SJCRH30 (cell line): ENCODE results near the gene ZMPSTE24. TPM values are rescaled to one million over a fixed set of nuclear protein-coding genes. Genes with fewer than 3 reads are reported as not detected.
A peak's percentile ranks its signal among the peaks of the same experiment; 100 is the strongest.

ENCODE experiments used
- DNase-seq, 2 experiments: peaks; one replicate each; pipeline ENCODE4 v3.0.0-alpha.2; 2015 to 2020
- H3K27ac ChIP-seq: fragments of 250-450 bp; sonication (Bioruptor Pico); 2 replicates; pipeline ENCODE4 v1.5.1; 2020; ENCODE audit warnings: mild to moderate bottlenecking, moderate library complexity
- H3K27me3 ChIP-seq: fragments of 250-450 bp; sonication (Bioruptor Pico); 2 replicates; pipeline ENCODE4 v1.5.1; 2020; ENCODE audit warnings: mild to moderate bottlenecking, moderate library complexity
- H3K36me3 ChIP-seq: fragments of 250-450 bp; sonication (Bioruptor Pico); 2 replicates; pipeline ENCODE4 v1.5.1; 2020; ENCODE audit warnings: mild to moderate bottlenecking, moderate library complexity
- H3K4me1 ChIP-seq: fragments of 250-450 bp; sonication (Bioruptor Pico); 2 replicates; pipeline ENCODE4 v1.5.1; 2020; ENCODE audit warnings: mild to moderate bottlenecking, moderate library complexity
- H3K4me3 ChIP-seq: fragments of 250-450 bp; sonication (Bioruptor Pico); 2 replicates; pipeline ENCODE4 v1.5.1; 2020; ENCODE audit warnings: mild to moderate bottlenecking, moderate library complexity
- H3K9me3 ChIP-seq: fragments of 250-450 bp; sonication (Bioruptor Pico); replicated peaks from 2 replicates; pipeline ENCODE4 v1.5.1; 2020; ENCODE audit warnings: mild to moderate bottlenecking, moderate library complexity
- total RNA-seq: library from RNA; depleted of rRNA; stranded (reverse); fragments of >200 nt; shearing (Covaris generic); gene quantifications from 2 replicates; pipeline ENCODE4 v1.2.3, GENCODE V29; 2014

The ZMPSTE24 gene
- total RNA-seq, 1 experiment from 2014 or later, result 63.9 TPM

DNA sequence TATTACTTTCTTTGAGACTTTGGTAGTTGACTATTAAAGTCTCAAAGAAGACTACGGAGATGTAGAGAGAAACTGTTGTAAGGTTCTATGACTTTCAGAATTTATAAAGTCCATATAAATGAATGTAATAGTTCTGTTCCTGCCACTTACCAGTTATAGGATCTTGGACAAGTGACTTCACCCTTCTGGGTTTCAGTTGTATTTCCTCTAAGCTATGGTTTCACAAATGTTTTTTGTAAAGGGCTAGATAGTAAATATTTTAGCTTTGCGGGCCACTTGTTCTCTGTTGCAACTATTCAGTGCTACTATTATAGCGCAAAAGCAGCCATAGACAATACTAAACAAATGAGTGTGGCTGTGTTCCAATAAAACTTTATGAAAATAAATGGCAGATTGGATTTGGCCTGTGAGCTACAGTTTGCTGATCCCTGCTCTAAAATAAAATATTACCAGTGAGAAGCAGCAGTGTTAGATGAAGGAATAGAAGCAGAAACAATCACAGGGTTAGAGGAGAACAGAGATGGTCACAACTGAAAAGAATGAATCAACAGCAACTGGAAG, 14.7 kb downstream of the ZMPSTE24 start:
- no peak for DNase-seq
- Histone ChIP-seq H3K4me3 (no peak overlapping the region), H3K27ac (no peak overlapping the region), H3K4me1 (no peaks in the 10 kb centered on the region), H3K36me3 (peaks cover 77% of the 10 kb centered on the region), H3K27me3 (no peaks in the 10 kb centered on the region), H3K9me3 (no peaks in the 10 kb centered on the region)

GRCh38 chr1:40273547-40274166, 15.6 kb downstream of the ZMPSTE24 start:
- H3K4me3 ChIP-seq, result no peak overlapping the region
- H3K36me3 ChIP-seq, result peaks cover 74% of the 10 kb centered on the region
- no peaks in the 10 kb centered on the region for H3K4me1 ChIP-seq
- no peak for DNase-seq
- H3K9me3 ChIP-seq, result no peaks in the 10 kb centered on the region
- no peak overlapping the region for H3K27ac ChIP-seq
- H3K27me3 ChIP-seq, result no peaks in the 10 kb centered on the region

DNA sequence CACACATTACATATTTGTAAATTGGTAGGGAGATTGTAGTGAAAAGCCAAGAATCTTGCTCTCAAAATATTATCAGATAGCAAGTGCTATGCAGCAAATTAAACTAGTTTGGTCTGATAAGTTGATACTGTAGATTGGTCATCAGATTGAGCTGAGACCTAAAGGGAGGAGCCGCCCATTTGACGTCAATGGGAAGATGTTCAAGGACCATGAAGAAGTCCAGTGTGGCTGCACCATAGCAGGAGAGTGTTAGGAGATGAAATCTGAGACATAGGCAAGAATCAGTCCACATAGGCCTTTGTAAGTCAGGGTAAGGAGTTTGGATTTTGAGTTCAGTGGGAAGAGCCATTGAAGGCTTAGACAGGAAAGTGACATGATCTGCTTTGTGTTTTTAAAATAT, 16.3 kb downstream of the ZMPSTE24 start:
- H3K9me3 ChIP-seq, result no peaks in the 10 kb centered on the region

DNA sequence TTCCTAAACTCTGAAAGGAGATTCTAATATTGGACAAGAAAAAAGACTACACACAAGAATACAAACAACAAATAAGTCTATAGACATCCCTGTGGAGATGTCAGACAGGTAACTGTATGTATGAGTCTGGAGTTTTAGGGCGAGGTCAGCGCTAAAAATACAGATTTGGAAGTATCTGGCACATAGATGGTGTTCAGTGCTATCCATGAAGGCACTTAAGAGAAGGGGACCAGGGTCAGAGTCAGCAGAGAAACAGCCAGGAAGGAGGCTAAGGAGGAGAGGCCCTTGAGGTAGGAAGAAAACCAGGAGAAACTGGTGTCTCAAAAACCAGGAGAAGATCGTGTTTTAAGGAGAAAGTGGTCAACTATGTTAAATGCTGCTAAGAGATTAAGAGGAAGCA, 18.1 kb downstream of the ZMPSTE24 start:
- no peak for DNase-seq
- Histone ChIP-seq H3K9me3 (no peaks in the 10 kb centered on the region), H3K36me3 (peaks cover 67% of the 10 kb centered on the region), H3K27me3 (no peaks in the 10 kb centered on the region), H3K27ac (no peak overlapping the region), H3K4me1 (no peaks in the 10 kb centered on the region), H3K4me3 (no peak overlapping the region)

More for the DNA sequence above, 16.3 kb downstream of the ZMPSTE24 start:
- no peaks in the 10 kb centered on the region for H3K4me1 ChIP-seq
- H3K27me3 ChIP-seq, result no peaks in the 10 kb centered on the region
- no peak overlapping the region for H3K27ac ChIP-seq
- no peak overlapping the region for H3K4me3 ChIP-seq
- H3K36me3 ChIP-seq, result peaks cover 71% of the 10 kb centered on the region
- DNase-seq, result no peak

- Histone ChIP-seq H3K4me1 (no peaks in the 10 kb centered on the region), H3K36me3 (peaks cover 48% of the 10 kb centered on the region), H3K27ac (no peak overlapping the region), H3K9me3 (no peaks in the 10 kb centered on the region), H3K27me3 (no peaks in the 10 kb centered on the region), H3K4me3 (no peak overlapping the region)
- DNase-seq, result no peak
These were observed 23.8 kb downstream of the ZMPSTE24 start for GRCh38 chr1:40281853-40282252.

DNA sequence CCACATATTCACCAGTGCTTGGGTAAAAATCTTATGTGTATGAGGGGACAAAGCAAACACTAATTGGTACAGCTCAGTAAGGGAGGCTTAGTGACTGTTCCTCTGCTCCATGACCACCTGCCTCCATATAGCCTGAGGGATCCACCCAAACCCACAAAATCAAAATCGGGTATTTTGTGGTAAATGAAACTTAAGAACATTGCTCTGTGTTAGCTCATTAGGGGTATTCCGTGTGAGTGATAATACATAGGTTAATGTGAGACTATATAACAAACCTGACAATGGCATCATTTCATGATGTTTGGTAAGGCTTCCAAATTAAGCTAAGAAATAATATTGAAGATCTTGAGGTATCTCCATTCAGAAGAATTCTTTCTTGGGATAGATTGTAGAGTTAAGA, 33.3 kb downstream of the ZMPSTE24 start:
- H3K4me3 ChIP-seq, result no peak overlapping the region
- no peaks in the 10 kb centered on the region for H3K9me3 ChIP-seq
- no peaks in the 10 kb centered on the region for H3K4me1 ChIP-seq
- no peaks in the 10 kb centered on the region for H3K27me3 ChIP-seq
- H3K27ac ChIP-seq, result no peak overlapping the region
- peaks cover 72% of the 10 kb centered on the region for H3K36me3 ChIP-seq
- DNase-seq, result peak in 1 of 2 experiments; percentile 30

DNA sequence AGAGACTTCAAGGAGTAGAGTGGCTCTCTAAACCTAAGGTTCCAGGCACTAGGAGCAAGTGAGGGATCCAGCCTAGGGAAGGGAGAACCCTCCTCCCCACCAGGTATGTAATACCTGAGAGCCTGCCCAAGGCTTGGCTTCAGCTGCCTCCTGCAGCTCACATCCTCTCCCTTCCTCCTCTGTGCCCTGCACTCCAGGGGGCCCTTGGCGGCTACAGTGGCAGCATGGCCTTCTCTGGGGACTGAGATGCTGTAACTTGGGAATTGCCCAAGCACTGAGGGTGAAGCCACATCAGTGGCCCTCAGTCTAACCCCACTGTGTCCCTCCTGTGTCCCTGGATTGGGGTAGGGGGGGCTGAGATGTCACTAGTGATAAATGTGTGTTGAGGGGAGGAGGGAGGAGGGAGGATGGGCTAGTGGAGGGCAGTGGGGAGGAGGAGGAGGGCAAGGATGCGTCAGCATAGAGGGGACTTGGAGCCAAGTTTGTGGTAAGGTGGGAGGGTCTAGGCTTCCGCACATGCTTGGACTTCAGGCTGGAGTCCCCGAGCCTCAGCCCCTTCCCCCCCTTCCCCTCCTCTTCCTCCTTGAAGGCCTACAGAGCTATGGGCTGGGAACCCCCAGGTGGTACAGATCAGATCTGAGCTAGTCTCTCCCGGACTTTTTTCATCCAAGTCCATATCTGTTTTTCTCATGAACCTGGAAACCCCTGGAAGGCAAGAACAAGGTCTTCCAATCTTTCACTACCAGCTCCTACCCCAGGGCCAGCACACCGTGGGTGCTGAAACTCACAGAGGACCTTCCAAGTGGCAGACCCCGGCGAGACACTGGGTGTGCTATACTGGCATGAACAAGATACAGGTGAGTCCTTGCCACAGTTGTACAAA, 41.6 kb downstream of the ZMPSTE24 start:
- no peak for DNase-seq
- Histone ChIP-seq H3K27ac (no peak overlapping the region), H3K4me3 (no peak overlapping the region), H3K27me3 (no peaks in the 10 kb centered on the region), H3K36me3 (peaks cover 2% of the 10 kb centered on the region; the same call in 1 of the 2 replicates), H3K4me1 (no peaks in the 10 kb centered on the region), H3K9me3 (no peaks in the 10 kb centered on the region)

- no peaks in the 10 kb centered on the region for H3K4me1 ChIP-seq
- H3K36me3 ChIP-seq, result no peaks in the 10 kb centered on the region
- H3K27me3 ChIP-seq, result no peaks in the 10 kb centered on the region
- H3K27ac ChIP-seq, result no peak overlapping the region
- H3K4me3 ChIP-seq, result no peak overlapping the region
- H3K9me3 ChIP-seq, result no peaks in the 10 kb centered on the region
- DNase-seq, result no peak
These were observed 42.2 kb downstream of the ZMPSTE24 start for GRCh38 chr1:40300249-40300567.

DNA sequence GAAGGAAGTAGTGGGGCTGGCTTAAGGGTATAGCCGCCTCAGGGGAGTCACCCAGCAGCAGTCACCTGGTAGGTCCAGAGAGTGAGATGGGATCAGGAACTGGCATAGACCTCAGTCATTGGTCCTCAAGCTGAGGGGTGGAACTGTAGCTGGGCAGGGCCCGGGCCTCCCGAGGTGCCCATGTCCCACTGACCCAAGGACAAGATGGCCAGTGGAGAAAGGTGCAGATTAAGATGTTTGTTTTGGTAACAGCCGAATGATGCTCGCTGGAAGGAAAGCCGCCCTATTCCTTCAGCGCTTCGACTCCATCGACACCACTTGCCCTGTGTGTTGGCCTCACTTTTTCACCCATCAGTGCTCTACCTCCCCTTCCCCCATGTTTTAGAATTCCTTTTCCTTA, 42.6 kb downstream of the ZMPSTE24 start:
- no peak for DNase-seq
- no peaks in the 10 kb centered on the region for H3K36me3 ChIP-seq
- no peaks in the 10 kb centered on the region for H3K4me1 ChIP-seq
- no peaks in the 10 kb centered on the region for H3K27me3 ChIP-seq
- H3K4me3 ChIP-seq, result no peak overlapping the region
- no peaks in the 10 kb centered on the region for H3K9me3 ChIP-seq
- no peak overlapping the region for H3K27ac ChIP-seq

- Histone ChIP-seq H3K27me3 (no peaks in the 10 kb centered on the region), H3K4me1 (no peaks in the 10 kb centered on the region)
- no peak for DNase-seq
These were observed 43.0 kb downstream of the ZMPSTE24 start for GRCh38 chr1:40301066-40301465.

GRCh38 chr1:40301541-40302299, 43.7 kb downstream of the ZMPSTE24 start:
- Histone ChIP-seq H3K4me1 (no peaks in the 10 kb centered on the region), H3K36me3 (no peaks in the 10 kb centered on the region), H3K27ac (no peak overlapping the region), H3K27me3 (no peaks in the 10 kb centered on the region), H3K4me3 (no peak overlapping the region), H3K9me3 (no peaks in the 10 kb centered on the region)
- DNase-seq, result no peak

More at GRCh38 chr1:40301066-40301465, 43.0 kb downstream of the ZMPSTE24 start:
- Histone ChIP-seq H3K9me3 (no peaks in the 10 kb centered on the region), H3K4me3 (no peak overlapping the region), H3K36me3 (no peaks in the 10 kb centered on the region), H3K27ac (no peak overlapping the region)

DNA sequence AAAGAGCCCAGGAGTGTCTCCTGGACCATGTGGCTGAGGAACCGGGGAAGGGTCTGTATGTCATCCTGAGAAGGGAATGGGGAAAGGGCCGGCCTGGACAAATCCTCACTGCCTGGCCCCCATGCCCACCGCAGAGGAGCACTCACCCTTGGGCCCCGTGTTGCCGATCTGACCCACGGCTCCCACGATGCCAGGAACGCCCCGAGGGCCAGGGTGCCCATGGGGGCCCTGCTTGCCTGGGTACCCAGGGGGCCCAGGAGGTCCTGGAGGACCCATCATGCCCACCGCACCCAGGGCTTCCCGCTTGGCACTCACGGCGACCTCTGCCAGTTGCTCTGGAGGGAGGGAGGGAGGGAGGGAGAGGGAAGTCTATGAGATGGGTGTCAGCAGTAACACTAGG, 44.4 kb downstream of the ZMPSTE24 start:
- H3K27me3 ChIP-seq, result no peaks in the 10 kb centered on the region
- no peaks in the 10 kb centered on the region for H3K9me3 ChIP-seq
- no peak for DNase-seq
- no peaks in the 10 kb centered on the region for H3K36me3 ChIP-seq
- no peak overlapping the region for H3K4me3 ChIP-seq
- H3K27ac ChIP-seq, result no peak overlapping the region
- no peaks in the 10 kb centered on the region for H3K4me1 ChIP-seq

DNA sequence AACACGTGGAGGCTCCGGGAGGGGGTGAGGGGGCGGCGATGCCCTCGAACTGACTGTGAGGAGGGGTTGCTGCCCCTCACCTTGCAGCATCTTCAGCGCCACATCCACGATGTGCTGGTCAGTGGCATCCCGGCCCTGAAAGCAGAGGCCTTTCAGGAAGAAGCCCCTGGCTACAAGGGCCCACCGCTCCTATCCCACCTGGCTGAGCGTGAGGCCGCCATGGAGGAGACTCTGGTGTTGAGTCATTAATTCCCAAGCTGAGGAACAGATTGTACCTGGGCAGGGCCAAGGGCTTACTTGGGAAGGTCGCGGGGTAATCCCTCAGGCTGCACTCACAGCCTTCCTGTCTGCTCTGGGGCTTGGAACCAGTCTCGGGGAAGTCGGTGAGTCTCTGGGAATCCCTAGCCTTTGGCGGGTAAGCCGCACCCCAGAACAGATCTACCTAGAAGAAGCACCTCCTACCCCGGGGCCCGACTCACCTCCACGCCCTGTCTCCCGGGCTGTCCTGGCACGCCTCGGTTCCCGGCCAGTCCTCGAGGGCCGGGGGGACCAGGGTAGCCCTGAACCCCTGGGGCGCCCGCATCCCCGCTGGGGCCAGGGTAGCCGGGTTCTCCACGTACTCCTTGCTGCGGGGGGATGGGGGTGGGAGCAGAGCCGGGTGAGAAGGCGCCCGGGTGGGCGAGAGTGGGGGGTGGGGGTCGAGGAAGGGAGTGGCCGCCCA, 45.2 kb downstream of the ZMPSTE24 start:
- Histone ChIP-seq H3K27ac (no peak overlapping the region), H3K36me3 (no peaks in the 10 kb centered on the region), H3K27me3 (no peaks in the 10 kb centered on the region), H3K4me1 (no peaks in the 10 kb centered on the region), H3K9me3 (no peaks in the 10 kb centered on the region), H3K4me3 (no peak overlapping the region)
- DNase-seq, result no peak

DNA sequence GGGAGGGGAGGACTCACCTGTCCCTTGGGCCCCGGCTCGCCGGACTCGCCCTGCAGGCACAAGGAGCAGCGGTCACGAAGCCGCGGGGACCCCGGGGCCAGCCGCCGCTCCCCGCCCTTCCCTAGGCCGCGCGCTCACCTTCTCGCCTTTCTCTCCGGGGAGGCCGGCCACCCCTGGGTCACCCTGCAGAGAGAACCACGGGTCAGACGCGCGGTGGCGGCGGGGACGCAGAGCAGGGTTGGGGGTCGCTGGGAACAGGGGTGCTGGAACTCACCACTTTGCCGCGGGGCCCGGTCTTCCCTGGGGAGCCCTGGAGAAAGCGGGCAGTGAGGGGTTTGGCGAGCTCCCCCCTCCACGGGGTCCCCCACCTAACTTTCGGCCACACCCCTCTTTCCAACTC, 45.8 kb downstream of the ZMPSTE24 start:
- Histone ChIP-seq H3K27ac (no peak overlapping the region), H3K36me3 (no peaks in the 10 kb centered on the region), H3K4me3 (no peak overlapping the region), H3K4me1 (no peaks in the 10 kb centered on the region), H3K27me3 (no peaks in the 10 kb centered on the region), H3K9me3 (no peaks in the 10 kb centered on the region)
- DNase-seq, result no peak
